OCI-LY1 (cell line): Measurements from ENCODE around the gene ARHGAP22.

Experiments used
- EZH2 ChIP-seq: fragments of 200-600 bp; sonication (generic), shearing (Covaris generic); IDR thresholded peaks from 2 replicates; pipeline ENCODE4 v1.8.0; 2017; ENCODE audit warnings: borderline replicate concordance, mixed run types, mild to moderate bottlenecking, antibody characterized with exemption, low read length, moderate library complexity, mixed read lengths
- TF ChIP-seq, protein P1 (sequence below): fragments of 200-600 bp; sonication (generic), shearing (Covaris generic); IDR thresholded peaks from 2 replicates; pipeline ENCODE4 v1.5.1; 2017; ENCODE audit warnings: mild to moderate bottlenecking, antibody characterized with exemption, low read length, moderate library complexity, mixed read lengths

- TF ChIP-seq, protein P1, sequence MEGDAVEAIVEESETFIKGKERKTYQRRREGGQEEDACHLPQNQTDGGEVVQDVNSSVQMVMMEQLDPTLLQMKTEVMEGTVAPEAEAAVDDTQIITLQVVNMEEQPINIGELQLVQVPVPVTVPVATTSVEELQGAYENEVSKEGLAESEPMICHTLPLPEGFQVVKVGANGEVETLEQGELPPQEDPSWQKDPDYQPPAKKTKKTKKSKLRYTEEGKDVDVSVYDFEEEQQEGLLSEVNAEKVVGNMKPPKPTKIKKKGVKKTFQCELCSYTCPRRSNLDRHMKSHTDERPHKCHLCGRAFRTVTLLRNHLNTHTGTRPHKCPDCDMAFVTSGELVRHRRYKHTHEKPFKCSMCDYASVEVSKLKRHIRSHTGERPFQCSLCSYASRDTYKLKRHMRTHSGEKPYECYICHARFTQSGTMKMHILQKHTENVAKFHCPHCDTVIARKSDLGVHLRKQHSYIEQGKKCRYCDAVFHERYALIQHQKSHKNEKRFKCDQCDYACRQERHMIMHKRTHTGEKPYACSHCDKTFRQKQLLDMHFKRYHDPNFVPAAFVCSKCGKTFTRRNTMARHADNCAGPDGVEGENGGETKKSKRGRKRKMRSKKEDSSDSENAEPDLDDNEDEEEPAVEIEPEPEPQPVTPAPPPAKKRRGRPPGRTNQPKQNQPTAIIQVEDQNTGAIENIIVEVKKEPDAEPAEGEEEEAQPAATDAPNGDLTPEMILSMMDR: no peak
- TF ChIP-seq EZH2: no peak
Measured at GRCh38 chr10:48547061-48547895, 57.6 kb downstream of the ARHGAP22 start.
